Endodermal cell (in vitro differentiated cells): ENCODE measurements around the gene LAG3. TPM values are rescaled to one million over a fixed set of nuclear protein-coding genes. Genes with fewer than 3 reads are reported as not detected.

Experiments used
- DNase-seq: peaks from one replicate; pipeline ENCODE4 v3.0.0-alpha.2; 2017
- H3K27ac ChIP-seq: 2 replicates; pipeline ENCODE4 v1.5.1; 2013; ENCODE audit warnings: mild to moderate bottlenecking, low read depth, low read length, moderate library complexity
- H3K27me3 ChIP-seq: 2 replicates; pipeline ENCODE4 v1.6.1; 2013; ENCODE audit warnings: mild to moderate bottlenecking, low read length, moderate library complexity; ENCODE audit not compliant: insufficient read depth, control insufficient read depth, poor library complexity, severe bottlenecking
- H3K36me3 ChIP-seq: 2 replicates; pipeline ENCODE4 v1.7.0; 2013; ENCODE audit warnings: mild to moderate bottlenecking, low read length, moderate library complexity; ENCODE audit not compliant: control insufficient read depth, insufficient read depth
- H3K4me1 ChIP-seq: one replicate; pipeline ENCODE4 v1.7.0; 2013; ENCODE audit warnings: low read length; ENCODE audit not compliant: control insufficient read depth, insufficient read depth
- H3K4me3 ChIP-seq: 2 replicates; pipeline ENCODE4 v1.5.1; 2013; ENCODE audit warnings: mild to moderate bottlenecking, low read length, moderate library complexity
- H3K9ac ChIP-seq: 2 replicates; pipeline ENCODE4 v1.6.1; 2013; ENCODE audit warnings: mild to moderate bottlenecking, low read length, moderate library complexity; ENCODE audit not compliant: poor library complexity, severe bottlenecking; ENCODE audit errors: extremely low read depth
- H3K9me3 ChIP-seq: 2 replicates; pipeline ENCODE4 v1.6.1; 2013; ENCODE audit warnings: mild to moderate bottlenecking, low read length, moderate library complexity; ENCODE audit not compliant: control insufficient read depth
- H3K27ac Mint-ChIP-seq: 2 replicates; pipeline ENCODE4 v1.8.0; 2020; ENCODE audit warnings: mixed read lengths
- H3K27me3 Mint-ChIP-seq: 2 replicates; pipeline ENCODE4 v1.8.0; 2021; ENCODE audit warnings: mild to moderate bottlenecking, mixed read lengths; ENCODE audit not compliant: insufficient read depth
- H3K36me3 Mint-ChIP-seq: 2 replicates; pipeline ENCODE4 v1.8.0; 2020; ENCODE audit warnings: low read depth, mixed read lengths
- H3K4me1 Mint-ChIP-seq: 2 replicates; pipeline ENCODE4 v1.8.0; 2020; ENCODE audit warnings: mixed read lengths
- H3K4me3 Mint-ChIP-seq: 2 replicates; pipeline ENCODE4 v1.8.0; 2020; ENCODE audit warnings: mild to moderate bottlenecking, moderate library complexity, mixed read lengths
- H3K9me3 Mint-ChIP-seq: 2 replicates; pipeline ENCODE4 v1.8.0; 2020; ENCODE audit warnings: mild to moderate bottlenecking, mixed read lengths
- CTCF ChIP-seq: fragments of 200-600 bp; sonication (generic); conservative IDR thresholded peaks from 2 replicates; pipeline ENCODE4 v1.5.0; 2021; ENCODE audit warnings: antibody characterized with exemption, mild to moderate bottlenecking
- WGBS, 2 experiments: methylation state at CpG; one replicate each; pipeline versions ENCODE4 v1.1.5 to v1.1.7; 2013; ENCODE audit warnings: missing lambda C conversion rate in 2 of 2, mixed read lengths in 1 of 2; ENCODE audit not compliant: insufficient coverage in 1 of 2, insufficient read length in 1 of 2; 5-methylcytosine and 5-hydroxymethylcytosine counted together
- total RNA-seq, 2 donors: library from RNA; stranded (reverse); fragmentation: NEBNext Ultra II Directional in 1 of 2; extraction: Animal tissue kit (Norgen Biotek cat#: 25700) in 1 of 2; gene quantifications; 2 replicates in 1 of 2; 3 replicates in 1 of 2; pipeline ENCODE4 v1.2.1, GENCODE V29; 2021

Gene LAG3
- total RNA-seq, 2 donors from 2014 or later: 1.9 to 7.3 TPM

DNA sequence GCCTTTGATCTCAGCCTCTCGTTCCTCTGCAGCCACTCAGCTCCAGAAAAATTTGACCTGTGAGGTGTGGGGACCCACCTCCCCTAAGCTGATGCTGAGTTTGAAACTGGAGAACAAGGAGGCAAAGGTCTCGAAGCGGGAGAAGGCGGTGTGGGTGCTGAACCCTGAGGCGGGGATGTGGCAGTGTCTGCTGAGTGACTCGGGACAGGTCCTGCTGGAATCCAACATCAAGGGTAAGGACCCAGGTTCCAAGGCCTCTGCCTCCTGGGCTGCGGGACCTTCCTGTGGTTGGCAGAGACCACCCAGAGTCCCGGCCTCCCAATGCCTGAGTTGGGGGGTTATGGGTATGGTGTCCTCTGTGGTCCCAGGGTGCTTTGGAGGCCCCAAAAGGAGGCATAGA lies 44.8 kb downstream of the LAG3 start:
- Mint-ChIP-seq H3K4me3 (no peak overlapping the region), H3K27me3 (peaks cover 76% of the 10 kb centered on the region)

DNA sequence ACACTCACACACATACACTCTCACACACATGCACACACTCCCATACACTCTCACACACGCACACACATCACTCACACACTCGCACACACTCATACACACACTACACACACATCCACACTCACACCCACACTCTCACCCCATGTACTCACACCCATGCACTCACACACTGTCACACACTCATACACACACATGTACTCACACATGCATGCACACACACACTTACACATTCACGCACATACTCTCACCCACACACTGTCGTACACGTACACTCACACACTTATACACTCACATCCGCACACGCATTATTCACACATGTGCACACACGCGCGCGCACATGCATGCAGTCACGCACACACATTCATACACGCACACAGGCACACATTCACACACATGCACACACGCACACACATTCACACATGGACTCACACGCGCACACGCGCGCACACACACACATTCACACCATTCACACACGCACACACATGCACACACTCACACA lies 45.4 kb downstream of the LAG3 start:
- Mint-ChIP-seq H3K36me3 (no peaks in the 10 kb centered on the region), H3K9me3 (no peaks in the 10 kb centered on the region), H3K27me3 (peaks cover 77% of the 10 kb centered on the region), H3K4me1 (peaks cover 47% of the 10 kb centered on the region), H3K27ac (no peak overlapping the region), H3K4me3 (no peak overlapping the region)
- Histone ChIP-seq H3K27me3 (peaks cover 28% of the 10 kb centered on the region), H3K4me3 (no peak overlapping the region), H3K36me3 (no peaks in the 10 kb centered on the region), H3K27ac (no peak overlapping the region), H3K4me1 (peaks cover 9% of the 10 kb centered on the region), H3K9me3 (no peaks in the 10 kb centered on the region), H3K9ac (no peak overlapping the region)
- peak; percentile 37 for DNase-seq
- no peak for TF ChIP-seq CTCF
- 89 to 97% methylated on average over 13 to 20 of the region's 20 CpGs for WGBS, 2 experiments

More for the DNA sequence above, 44.8 kb downstream of the LAG3 start:
- WGBS, 2 experiments: 89 to 96% methylated on average over 5 to 8 of the region's 8 CpGs
- H3K27ac Mint-ChIP-seq: no peak overlapping the region
- peak; percentile 50 for DNase-seq
- no peaks in the 10 kb centered on the region for H3K36me3 Mint-ChIP-seq
- no peaks in the 10 kb centered on the region for H3K36me3 ChIP-seq
- H3K9me3 ChIP-seq: no peaks in the 10 kb centered on the region
- H3K27me3 ChIP-seq: peaks cover 22% of the 10 kb centered on the region
- TF ChIP-seq CTCF: no peak
- H3K27ac ChIP-seq: no peak overlapping the region
- peaks cover 9% of the 10 kb centered on the region for H3K4me1 ChIP-seq
- no peaks in the 10 kb centered on the region for H3K9me3 Mint-ChIP-seq
- H3K4me1 Mint-ChIP-seq: peaks cover 46% of the 10 kb centered on the region
- H3K4me3 ChIP-seq: no peak overlapping the region
- no peak overlapping the region for H3K9ac ChIP-seq

DNA sequence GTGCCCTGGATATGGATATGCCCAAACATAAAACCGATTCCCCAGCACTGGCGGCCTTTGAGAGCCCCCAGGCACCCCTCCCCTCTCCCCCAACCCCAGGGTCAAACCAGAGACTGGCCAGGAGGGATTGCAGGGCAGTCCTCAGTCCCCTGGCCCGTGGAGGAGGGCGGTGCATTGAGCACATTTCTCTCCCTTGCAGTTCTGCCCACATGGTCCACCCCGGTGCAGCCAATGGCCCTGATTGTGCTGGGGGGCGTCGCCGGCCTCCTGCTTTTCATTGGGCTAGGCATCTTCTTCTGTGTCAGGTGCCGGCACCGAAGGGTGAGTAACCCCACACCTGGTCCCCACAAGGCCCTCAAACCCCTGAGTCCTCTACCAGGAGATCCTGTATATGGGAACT lies 45.9 kb downstream of the LAG3 start:
- no peaks in the 10 kb centered on the region for H3K36me3 ChIP-seq
- no peaks in the 10 kb centered on the region for H3K9me3 ChIP-seq
- no peaks in the 10 kb centered on the region for H3K36me3 Mint-ChIP-seq
- H3K4me3 Mint-ChIP-seq: no peak overlapping the region
- peaks cover 33% of the 10 kb centered on the region for H3K27me3 ChIP-seq
- peak overlapping the region; percentile 58 for H3K27ac ChIP-seq
- DNase-seq: peak; percentile 90
- H3K9ac ChIP-seq: no peak overlapping the region
- 75 to 85% methylated on average over 7 to 10 of the region's 10 CpGs for WGBS, 2 experiments
- peaks cover 9% of the 10 kb centered on the region for H3K4me1 ChIP-seq
- H3K4me1 Mint-ChIP-seq: peaks cover 52% of the 10 kb centered on the region
- H3K4me3 ChIP-seq: no peak overlapping the region
- no peak for TF ChIP-seq CTCF
- H3K9me3 Mint-ChIP-seq: no peaks in the 10 kb centered on the region
- H3K27me3 Mint-ChIP-seq: peaks cover 80% of the 10 kb centered on the region
- H3K27ac Mint-ChIP-seq: peak overlapping the region; percentile 68
